Activated T-cell treated with anti-CD3 and anti-CD28 coated beads for 4 hours (primary cell): ENCODE results near the gene ZSCAN26.
"Not testable (repeated sequence)": the region's sequence is repeated elsewhere in the genome, so short reads cannot be mapped to it uniquely, and the experiment has no call there.

Experiments used
- DNase-seq: peaks from one replicate; pipeline ENCODE4 v3.0.0-alpha.2; 2020

ZSCAN26 gene

GRCh38 chr6:28258877-28259777, 7.8 kb upstream of the ZSCAN26 start, which contains the start of gene NKAPL:
Gene NKAPL, plus strand, starts transcription at chr6:28259297. Its CDS starts 75 bp downstream, at chr6:28259372.
- DNase-seq, result peak; percentile 55

DNA sequence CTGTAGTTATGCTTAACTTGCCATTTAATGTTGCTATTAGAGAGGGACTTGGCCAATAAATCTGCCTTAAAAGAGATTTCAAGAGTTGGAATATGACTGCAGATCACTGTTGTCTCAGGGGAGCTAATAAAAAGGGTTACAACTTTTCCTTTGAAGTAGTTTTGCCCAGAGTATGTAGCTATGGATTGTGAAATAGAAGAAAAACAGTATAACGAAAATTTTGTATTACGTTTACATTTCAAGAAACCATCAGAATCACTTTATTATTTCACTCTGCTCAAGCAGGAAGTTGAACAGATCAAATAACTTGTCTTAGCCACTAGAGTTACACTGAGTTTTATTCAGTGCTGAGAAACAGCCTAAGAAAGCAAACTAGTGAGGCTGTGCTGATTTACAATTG, 3.0 kb upstream of the ZSCAN26 start:
- DNase-seq, result no peak

- DNase-seq, result no peak
These were observed 2.0 kb upstream of the ZSCAN26 start for GRCh38 chr6:28264834-28265401.

DNA sequence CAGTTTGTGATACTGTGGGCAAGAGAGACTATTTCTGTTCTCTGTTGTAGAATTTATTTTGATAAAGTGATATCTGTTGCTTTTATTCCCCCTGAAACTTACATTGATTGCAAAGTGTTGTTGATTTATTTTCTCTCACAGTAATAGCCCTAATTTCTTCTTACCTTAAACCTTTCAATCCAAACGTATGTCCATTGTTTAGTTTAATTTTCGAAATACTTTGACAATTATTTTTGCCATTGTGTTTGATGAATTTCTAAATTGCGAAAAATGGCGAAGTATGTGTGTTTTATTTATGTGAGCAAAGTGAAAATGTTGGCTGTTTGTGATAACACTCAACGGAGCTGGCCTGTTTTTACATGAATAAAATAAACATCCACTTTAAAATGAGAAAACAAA, 381 bp upstream of the ZSCAN26 start:
- no peak for DNase-seq

DNA sequence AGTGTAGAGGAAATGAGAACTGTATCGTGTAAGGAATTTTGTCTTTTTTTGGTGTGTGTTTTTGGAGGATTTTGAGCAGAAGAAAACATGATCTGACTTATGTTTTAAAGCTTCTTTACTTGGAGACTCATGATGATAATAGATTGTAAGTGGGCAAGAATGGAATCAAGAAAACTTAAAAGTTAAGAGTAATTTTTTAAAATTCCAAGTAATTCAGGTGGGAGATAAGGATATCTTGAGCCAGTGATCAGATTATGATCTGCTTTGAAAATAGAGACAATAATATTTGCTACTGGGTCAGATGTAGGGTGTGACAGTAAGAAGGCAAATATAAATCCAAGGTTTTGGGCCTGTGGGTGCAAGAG, 734 bp downstream of the ZSCAN26 start:
- DNase-seq, result no peak

DNA sequence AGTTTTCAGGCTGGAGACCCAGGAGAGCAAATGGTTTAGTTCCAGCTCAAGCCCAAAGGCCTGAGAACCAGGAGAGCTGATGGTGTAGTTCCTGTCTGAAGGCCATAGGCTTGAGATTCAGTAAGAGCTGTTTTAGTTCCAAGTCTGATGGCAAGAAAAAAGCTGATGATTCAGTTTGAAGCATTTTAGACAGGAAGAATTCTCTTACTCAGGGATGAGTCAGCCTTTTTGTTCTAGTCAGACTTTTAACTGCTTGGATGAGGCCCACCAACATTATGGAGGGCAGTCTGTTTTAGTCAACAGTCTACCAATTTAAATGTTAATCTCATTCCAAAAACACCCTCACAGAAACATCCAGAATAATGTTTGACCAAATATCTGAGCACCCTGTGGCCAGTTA, 2.5 kb downstream of the ZSCAN26 start:
- DNase-seq, result no peak

GRCh38 chr6:28274888-28275287, 7.9 kb downstream of the ZSCAN26 start:
- no peak for DNase-seq

DNA sequence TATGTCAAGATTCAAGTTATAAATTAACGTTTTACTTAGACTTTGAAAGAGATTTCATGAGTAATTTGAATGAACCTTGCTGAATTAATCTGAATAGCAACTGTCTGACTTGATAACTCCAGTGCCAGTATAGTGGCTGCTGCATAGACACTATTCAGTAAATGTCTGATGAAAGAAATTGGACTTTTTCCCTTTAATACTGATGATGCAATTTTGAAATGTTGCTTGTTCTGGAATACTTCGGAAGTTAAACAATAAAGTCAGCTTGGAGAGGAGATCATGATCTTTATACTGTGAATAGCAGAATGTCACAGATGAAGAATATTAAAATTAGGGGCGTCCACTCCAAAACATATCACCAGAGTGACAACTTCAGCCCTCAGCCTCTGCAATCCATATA, 10.8 kb downstream of the ZSCAN26 start:
- DNase-seq, result no peak

GRCh38 chr6:28280595-28281287, 13.8 kb downstream of the ZSCAN26 start:
- no peak for DNase-seq

GRCh38 chr6:28281288-28282064, 14.5 kb downstream of the ZSCAN26 start, which contains the start of gene PGBD1:
Gene PGBD1, plus strand, starts transcription at chr6:28281572. Its CDS starts 2,242 bp downstream, at chr6:28283814.
- peak; percentile 21 for DNase-seq

GRCh38 chr6:28282926-28283325, 16.0 kb downstream of the ZSCAN26 start:
- no peak for DNase-seq

GRCh38 chr6:28291573-28291972, 24.6 kb downstream of the ZSCAN26 start:
- no peak for DNase-seq

DNA sequence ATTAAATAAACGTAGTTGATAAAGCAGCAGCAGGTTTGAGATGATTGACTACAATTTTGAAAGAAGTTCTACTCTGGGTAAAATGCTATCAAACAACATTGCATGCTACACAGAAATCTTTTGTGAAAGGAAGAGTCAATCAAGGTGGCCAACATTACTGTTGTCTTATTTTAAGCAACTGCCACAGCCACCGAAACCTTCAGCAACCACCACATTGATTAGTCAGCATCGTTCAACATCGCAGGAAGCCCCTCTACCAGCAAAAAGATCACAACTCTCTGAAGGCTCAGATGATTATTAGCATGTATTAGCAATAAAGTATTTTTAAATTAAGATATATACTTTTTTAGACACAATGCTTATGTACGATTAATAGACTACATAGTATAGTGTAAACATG, 28.4 kb downstream of the ZSCAN26 start:
- no peak for DNase-seq

- DNase-seq, result no peak
These were observed 29.6 kb downstream of the ZSCAN26 start for GRCh38 chr6:28296520-28297060.

GRCh38 chr6:28303570-28303969, 36.6 kb downstream of the ZSCAN26 start:
- DNase-seq, result no peak

DNA sequence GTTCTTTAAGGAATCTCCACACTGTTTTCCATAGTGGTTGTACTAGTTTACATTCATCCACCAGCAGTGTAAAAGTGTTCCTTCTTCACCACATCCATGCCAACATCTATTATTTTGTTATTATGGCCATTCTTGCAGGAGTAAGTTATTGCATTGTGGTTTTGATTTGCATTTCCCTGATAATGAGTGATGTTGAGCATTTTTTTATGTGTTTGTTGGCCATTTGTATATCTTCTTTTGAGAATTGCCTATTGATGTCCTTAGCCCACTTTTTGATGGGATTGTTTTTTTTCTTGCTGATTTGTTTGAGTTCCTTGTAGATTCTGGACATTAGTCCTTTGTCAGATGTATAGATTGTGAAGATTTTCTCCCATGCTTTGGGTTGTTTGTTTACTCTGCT, 39.4 kb downstream of the ZSCAN26 start:
- not testable (repeated sequence) for DNase-seq

DNA sequence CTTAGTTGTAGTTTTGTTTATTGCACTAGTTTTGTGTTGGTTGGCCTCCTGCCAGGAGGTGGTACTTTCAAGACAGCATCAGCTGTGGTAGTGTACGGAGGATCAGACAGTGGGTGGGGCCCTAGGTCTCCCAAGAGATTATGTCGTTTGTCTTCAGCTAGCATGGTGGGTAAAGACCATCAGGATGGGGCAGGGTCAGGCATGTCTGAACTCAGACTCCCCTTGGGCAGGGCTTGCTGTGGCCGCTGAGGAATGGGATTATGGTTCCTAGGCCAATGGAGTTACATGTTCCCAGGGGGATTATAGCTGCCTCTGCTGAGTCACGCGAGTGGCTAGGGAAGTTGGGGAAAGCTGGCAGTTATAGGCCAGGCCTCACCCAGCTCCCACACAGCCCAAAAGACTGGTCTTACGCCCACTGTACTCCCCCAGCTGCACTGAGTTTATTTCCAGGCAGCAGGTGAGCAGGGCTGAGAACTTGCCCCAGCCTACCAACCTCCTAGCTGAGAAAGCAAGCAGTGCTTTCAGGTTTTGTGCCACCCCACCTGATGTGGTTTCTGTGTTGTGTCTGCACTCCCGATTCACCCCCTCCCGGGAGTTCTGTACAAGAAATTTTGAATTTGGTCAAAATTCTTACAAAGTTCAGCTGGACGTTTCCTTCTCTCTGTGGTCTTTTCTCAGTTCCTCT, 44.3 kb downstream of the ZSCAN26 start:
- no peak for DNase-seq

- DNase-seq, result no peak
These were observed 46.0 kb downstream of the ZSCAN26 start for GRCh38 chr6:28312939-28313338.

DNA sequence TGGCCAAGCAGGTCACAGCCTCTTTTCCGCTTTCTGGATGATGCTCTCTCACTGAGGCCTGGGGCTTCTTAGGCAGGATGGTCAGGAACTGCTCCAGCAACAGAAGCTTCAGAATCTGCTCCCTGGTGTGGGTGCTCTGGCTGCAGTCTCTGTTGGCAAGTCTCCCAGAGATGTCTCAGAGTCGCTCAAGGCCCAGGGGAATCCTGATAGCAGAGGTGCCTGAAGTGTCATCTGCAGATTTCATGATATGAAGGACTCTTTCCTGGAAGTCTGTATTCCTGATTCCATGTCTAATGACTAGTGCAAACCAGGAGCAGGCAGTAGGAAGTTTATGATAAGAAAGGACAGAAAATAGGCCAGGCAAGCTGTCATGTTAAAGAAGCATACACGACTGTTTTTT, 48.7 kb downstream of the ZSCAN26 start:
- DNase-seq, result no peak

DNA sequence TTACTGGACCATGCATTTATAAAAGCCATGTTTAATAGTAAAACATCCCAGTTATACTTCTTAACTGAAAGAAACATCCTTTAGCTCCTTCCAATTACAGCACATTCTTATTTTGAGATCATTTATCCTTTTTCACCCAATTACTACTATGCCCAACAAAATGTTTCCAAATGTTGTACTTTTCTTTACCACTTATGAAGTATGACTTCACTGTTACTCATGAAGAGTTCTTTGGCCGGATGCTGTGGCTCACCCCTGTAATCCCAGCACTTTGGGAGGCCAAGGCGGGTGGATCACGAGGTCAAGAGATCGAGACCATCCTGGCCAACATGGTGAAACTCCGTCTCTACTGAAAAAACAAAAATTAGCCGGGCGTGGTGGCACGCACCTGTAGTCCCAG, 50.9 kb downstream of the ZSCAN26 start:
- not testable (repeated sequence) for DNase-seq

DNA sequence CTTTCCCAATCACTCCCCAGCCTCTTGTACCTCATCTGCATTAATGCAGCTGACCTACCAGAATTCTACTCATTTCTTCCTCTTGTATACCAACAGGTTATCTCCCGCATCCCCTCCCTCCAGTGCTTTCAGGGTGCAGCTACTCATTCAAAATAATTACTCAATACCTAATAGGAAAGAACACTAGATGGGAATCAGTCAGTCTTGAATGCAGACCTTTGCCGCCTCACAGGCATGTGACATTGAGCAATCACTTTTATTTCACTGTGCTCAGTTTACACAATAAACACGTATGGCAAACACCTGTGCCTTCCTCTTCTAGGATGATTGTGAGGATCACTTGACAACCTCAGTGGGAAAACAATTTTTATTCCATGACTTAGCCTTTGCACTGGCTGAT, 55.7 kb downstream of the ZSCAN26 start:
- DNase-seq, result no peak

DNA sequence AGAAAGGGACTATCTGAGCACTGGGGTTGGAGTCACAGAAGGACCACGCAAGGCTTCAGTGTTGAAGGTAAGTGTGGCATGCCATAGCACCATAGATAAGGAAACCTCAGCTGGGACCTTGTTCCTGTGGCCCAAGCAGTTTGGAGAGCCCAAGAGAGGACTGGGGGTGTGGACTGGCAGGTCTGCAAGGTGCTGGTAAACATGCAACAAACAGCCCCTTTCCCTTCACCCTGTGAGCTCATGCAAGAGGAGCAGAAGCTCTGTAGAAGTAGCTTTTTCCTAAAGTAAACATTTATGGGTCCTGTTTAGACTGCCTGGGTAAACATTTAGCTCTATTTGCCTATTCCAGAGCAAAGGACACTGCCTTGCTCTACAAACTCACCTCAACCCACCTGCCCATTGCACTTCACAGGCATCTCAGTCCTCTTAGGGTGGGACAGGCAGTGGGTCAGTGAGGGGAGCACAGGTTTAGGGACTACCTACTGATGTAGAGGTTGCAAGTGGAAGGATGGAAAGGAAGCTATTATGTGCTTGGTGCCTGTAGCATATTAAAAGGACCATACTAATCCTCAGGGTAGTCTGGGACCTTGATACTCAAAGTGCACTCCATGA, 57.0 kb downstream of the ZSCAN26 start:
- no peak for DNase-seq
